Measurements from ENCODE around the gene BSN. TPM values are rescaled to one million over a fixed set of nuclear protein-coding genes. Genes with fewer than 3 reads are reported as not detected.

The BSN gene
- total RNA-seq, 2 experiments from 2014 or later = 0.03 to 0.05 TPM

GRCh38 chr3:49707113-49707480 is 152.8 kb downstream of the BSN start:
- CTCF ChIA-PET = no interaction called here
- H3K4me3 Mint-ChIP-seq = no peak overlapping the region
- H3K27me3 Mint-ChIP-seq = no peaks in the 10 kb centered on the region
- peaks cover 6% of the 10 kb centered on the region for H3K36me3 Mint-ChIP-seq (ENCODE audit: low read depth)
- no peaks in the 10 kb centered on the region for H3K9me3 Mint-ChIP-seq
- no peak for DNase-seq
- POLR2A ChIA-PET = interaction anchor here (1.4 kb wide), 1 partner anchor 10 kb away, joined by 5 read pairs; no protein-coding TSS in a partner anchor
- no peak overlapping the region for H3K27ac Mint-ChIP-seq
- H3K4me1 Mint-ChIP-seq = peaks cover 8% of the 10 kb centered on the region

GRCh38 chr3:49709852-49710251 is 155.6 kb downstream of the BSN start:
- POLR2A ChIA-PET = no interaction called here
- no peak overlapping the region for H3K4me3 Mint-ChIP-seq
- CTCF ChIA-PET = no interaction called here
- H3K4me1 Mint-ChIP-seq = peaks cover 18% of the 10 kb centered on the region
- H3K27me3 Mint-ChIP-seq = no peaks in the 10 kb centered on the region
- no peak for DNase-seq
- no peaks in the 10 kb centered on the region for H3K9me3 Mint-ChIP-seq
- H3K27ac Mint-ChIP-seq = no peak overlapping the region
- peaks cover 3% of the 10 kb centered on the region for H3K36me3 Mint-ChIP-seq (ENCODE audit: low read depth)

- POLR2A ChIA-PET = interaction anchor here (1.5 to 1.7 kb wide), 2 partner anchors 10 to 12 kb away, joined by 4 to 6 read pairs; partner anchors contain the start of gene GMPPB
- Mint-ChIP-seq H3K27ac (no peak overlapping the region), H3K27me3 (no peaks in the 10 kb centered on the region), H3K4me1 (peaks cover 18% of the 10 kb centered on the region), H3K4me3 (no peak overlapping the region), H3K36me3 (ENCODE audit: low read depth) (peaks cover 3% of the 10 kb centered on the region), H3K9me3 (no peaks in the 10 kb centered on the region)
- DNase-seq = no peak
- CTCF ChIA-PET = no interaction called here
Measured at GRCh38 chr3:49711489-49711888, 157.2 kb downstream of the BSN start.

GRCh38 chr3:49712166-49712565 is 157.9 kb downstream of the BSN start:
- H3K27me3 Mint-ChIP-seq = no peaks in the 10 kb centered on the region
- H3K27ac Mint-ChIP-seq = no peak overlapping the region
- peaks cover 3% of the 10 kb centered on the region for H3K36me3 Mint-ChIP-seq (ENCODE audit: low read depth)
- POLR2A ChIA-PET = interaction anchor here (1.1 to 1.7 kb wide), 4 partner anchors 9 to 74 kb away, joined by 4 to 6 read pairs (median 4); partner anchors contain the start of genes GMPPB and IP6K1
- H3K4me3 Mint-ChIP-seq = no peak overlapping the region
- H3K9me3 Mint-ChIP-seq = no peaks in the 10 kb centered on the region
- H3K4me1 Mint-ChIP-seq = peaks cover 18% of the 10 kb centered on the region
- DNase-seq = no peak
- CTCF ChIA-PET = interaction anchor here (0.5 to 1.1 kb wide), 2 partner anchors 40 to 172 kb away, joined by 4 to 5 read pairs; no protein-coding TSS in a partner anchor

GRCh38 chr3:49712631-49713317 is 158.5 kb downstream of the BSN start:
- ChIA-PET CTCF (interaction anchor here (0.5 to 1.1 kb wide), 3 partner anchors 21 to 173 kb away, joined by 3 to 5 read pairs (median 4); no protein-coding TSS in a partner anchor), POLR2A (interaction anchor here (0.6 to 1.7 kb wide), 6 partner anchors 8 to 442 kb away, joined by 3 to 7 read pairs (median 4); partner anchors contain the start of genes GMPPB and IP6K1)
- Mint-ChIP-seq H3K9me3 (no peaks in the 10 kb centered on the region), H3K4me3 (no peak overlapping the region), H3K36me3 (ENCODE audit: low read depth) (peaks cover 5% of the 10 kb centered on the region), H3K27ac (no peak overlapping the region), H3K27me3 (no peaks in the 10 kb centered on the region), H3K4me1 (peaks cover 22% of the 10 kb centered on the region)
- no peak for DNase-seq

- peaks cover 23% of the 10 kb centered on the region for H3K4me1 Mint-ChIP-seq
- no peaks in the 10 kb centered on the region for H3K9me3 Mint-ChIP-seq
- CTCF ChIA-PET = interaction anchor here (1.1 kb wide), 1 partner anchor 174 kb away, joined by 4 read pairs; no protein-coding TSS in a partner anchor
- DNase-seq = no peak
- POLR2A ChIA-PET = interaction anchor here (0.6 to 1.5 kb wide), 3 partner anchors 10 to 443 kb away, joined by 3 to 7 read pairs (median 4); partner anchors contain the start of genes GMPPB and IP6K1
- no peak overlapping the region for H3K27ac Mint-ChIP-seq
- no peak overlapping the region for H3K4me3 Mint-ChIP-seq
- no peaks in the 10 kb centered on the region for H3K27me3 Mint-ChIP-seq
- H3K36me3 Mint-ChIP-seq (ENCODE audit: low read depth) = peaks cover 6% of the 10 kb centered on the region
Measured at GRCh38 chr3:49713336-49714105, 159.2 kb downstream of the BSN start.

DNA sequence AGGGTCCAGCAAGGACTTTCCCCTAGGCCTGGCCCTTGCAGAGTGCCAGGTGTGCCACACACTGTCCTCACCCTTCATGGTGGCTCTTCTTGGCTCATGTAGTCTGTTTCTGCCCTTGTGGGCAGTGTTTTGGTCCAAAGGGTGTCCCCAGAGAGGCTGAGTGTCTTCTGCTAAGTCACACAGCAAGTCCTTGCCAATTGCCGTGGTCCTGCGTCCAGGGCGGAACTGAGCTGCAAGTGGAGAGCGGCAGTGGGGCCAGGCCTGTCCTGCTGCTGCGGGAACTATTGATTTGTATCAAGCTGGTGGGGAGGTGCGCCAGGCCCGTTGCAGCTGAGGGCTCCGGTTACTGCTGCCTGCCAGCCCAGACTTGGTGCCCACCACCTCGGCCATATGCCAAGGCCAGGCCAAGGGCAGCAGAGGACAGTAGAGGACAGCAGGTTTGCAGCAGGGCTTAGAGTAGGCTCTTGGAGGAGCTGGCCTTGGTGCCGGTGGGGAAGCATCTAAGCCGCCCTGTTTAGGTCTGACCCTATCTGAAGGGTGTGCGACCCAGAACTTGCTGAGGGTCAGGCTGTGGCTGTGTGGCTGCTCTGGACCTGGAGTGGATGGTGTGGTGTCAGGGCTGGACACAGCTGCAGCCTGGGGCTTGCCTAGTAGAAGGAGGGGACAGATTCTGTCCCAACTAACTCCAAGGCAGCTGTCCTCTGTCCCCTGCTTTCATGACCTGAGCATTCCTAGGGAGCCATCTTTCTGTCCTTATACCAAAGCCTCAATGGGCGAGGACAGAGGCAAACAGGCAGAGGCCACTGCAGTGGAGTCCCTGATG is 160.7 kb downstream of the BSN start:
- peaks cover 37% of the 10 kb centered on the region for H3K4me1 Mint-ChIP-seq
- ChIA-PET CTCF (no interaction called here), POLR2A (no interaction called here)
- no peaks in the 10 kb centered on the region for H3K27me3 Mint-ChIP-seq
- no peak overlapping the region for H3K4me3 Mint-ChIP-seq
- DNase-seq = no peak
- H3K9me3 Mint-ChIP-seq = no peaks in the 10 kb centered on the region
- peaks cover 13% of the 10 kb centered on the region for H3K36me3 Mint-ChIP-seq (ENCODE audit: low read depth)
- H3K27ac Mint-ChIP-seq = no peak overlapping the region

GRCh38 chr3:49715611-49716121 is 161.4 kb downstream of the BSN start:
- peaks cover 20% of the 10 kb centered on the region for H3K36me3 Mint-ChIP-seq (ENCODE audit: low read depth)
- ChIA-PET CTCF (no interaction called here), POLR2A (no interaction called here)
- no peak overlapping the region for H3K27ac Mint-ChIP-seq
- H3K4me1 Mint-ChIP-seq = peaks cover 42% of the 10 kb centered on the region
- no peaks in the 10 kb centered on the region for H3K9me3 Mint-ChIP-seq
- no peaks in the 10 kb centered on the region for H3K27me3 Mint-ChIP-seq
- DNase-seq = no peak
- no peak overlapping the region for H3K4me3 Mint-ChIP-seq

GRCh38 chr3:49716169-49716568 is 161.9 kb downstream of the BSN start:
- ChIA-PET CTCF (no interaction called here), POLR2A (no interaction called here)
- H3K27ac Mint-ChIP-seq = no peak overlapping the region
- no peak for DNase-seq
- no peaks in the 10 kb centered on the region for H3K27me3 Mint-ChIP-seq
- H3K36me3 Mint-ChIP-seq (ENCODE audit: low read depth) = peaks cover 25% of the 10 kb centered on the region
- H3K4me3 Mint-ChIP-seq = no peak overlapping the region
- H3K9me3 Mint-ChIP-seq = no peaks in the 10 kb centered on the region
- peaks cover 46% of the 10 kb centered on the region for H3K4me1 Mint-ChIP-seq

DNA sequence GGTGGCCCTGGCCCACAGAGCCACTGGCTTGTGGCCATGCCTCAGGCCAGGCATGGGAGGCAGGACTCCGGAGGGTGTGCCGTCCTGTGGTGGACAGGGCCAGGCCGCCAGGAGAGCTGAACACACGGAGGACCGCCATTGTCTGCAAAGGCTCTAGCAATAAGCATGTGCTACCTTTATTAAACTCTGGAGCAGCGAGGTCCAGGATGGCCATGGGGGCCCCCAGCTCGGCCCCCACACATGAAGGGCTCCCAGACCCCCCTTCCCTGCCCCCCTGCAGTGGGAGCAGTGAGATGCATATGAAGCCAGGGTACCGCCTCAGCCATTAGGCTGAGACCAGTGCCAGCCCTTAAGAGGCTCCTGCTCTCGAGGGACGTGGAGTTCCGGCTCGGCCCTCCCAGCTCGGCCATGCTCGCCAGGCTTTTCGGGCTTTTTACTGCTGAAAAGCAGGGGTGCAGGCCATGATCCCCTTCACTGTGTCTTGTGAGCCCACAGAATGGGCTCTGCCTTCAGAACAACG is 162.5 kb downstream of the BSN start:
- H3K27me3 Mint-ChIP-seq = no peaks in the 10 kb centered on the region
- no peak for DNase-seq
- POLR2A ChIA-PET = interaction anchor here (1.3 kb wide), 1 partner anchor 9 kb away, joined by 5 read pairs; no protein-coding TSS in a partner anchor

DNA sequence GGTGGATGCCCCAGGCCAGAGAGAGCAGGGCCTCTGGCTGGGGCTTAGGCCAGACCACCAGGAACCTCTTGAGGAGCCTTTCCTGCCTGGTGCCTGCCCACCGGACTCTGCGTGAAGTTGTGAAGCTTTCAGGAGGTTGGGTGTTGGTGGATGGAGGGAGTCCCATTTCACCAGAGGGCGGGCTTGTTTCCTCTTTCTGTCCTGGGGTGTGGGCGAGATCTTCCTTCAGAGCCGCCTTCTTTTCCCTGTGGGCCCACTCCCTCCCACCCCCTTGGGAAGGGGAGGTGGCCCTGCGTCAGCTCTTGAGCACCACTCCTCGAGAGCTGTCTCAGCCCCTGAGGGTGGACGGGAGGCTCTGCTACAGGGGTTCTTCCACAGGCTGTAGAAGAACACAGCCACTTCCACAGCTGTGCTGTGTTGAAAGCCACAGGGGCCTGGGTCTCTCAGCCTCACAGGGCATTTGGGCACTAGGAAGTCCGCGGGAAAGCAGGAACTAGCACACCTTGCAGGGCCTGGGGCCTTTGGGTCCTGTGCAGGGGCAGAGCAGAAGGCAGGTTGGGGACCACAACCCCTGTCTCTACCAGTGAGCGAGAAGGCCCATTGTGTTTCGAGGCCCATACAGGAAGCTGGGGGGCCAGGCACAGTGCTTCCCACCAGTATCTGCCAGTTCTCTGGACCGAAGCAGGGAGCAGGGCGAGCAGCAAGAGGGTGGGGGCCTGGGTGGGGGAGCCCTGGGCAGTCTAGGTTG is 163.1 kb downstream of the BSN start:
- no peaks in the 10 kb centered on the region for H3K9me3 Mint-ChIP-seq
- H3K4me3 Mint-ChIP-seq = no peak overlapping the region
- no peaks in the 10 kb centered on the region for H3K27me3 Mint-ChIP-seq
- CTCF ChIA-PET = no interaction called here
- no peak overlapping the region for H3K27ac Mint-ChIP-seq
- no peak for DNase-seq
- peaks cover 31% of the 10 kb centered on the region for H3K36me3 Mint-ChIP-seq (ENCODE audit: low read depth)
- POLR2A ChIA-PET = interaction anchor here (1.3 to 2.2 kb wide), 2 partner anchors 9 to 17 kb away, joined by 5 to 6 read pairs; no protein-coding TSS in a partner anchor
- H3K4me1 Mint-ChIP-seq = peaks cover 43% of the 10 kb centered on the region

More for the DNA sequence above, 162.5 kb downstream of the BSN start:
- H3K27ac Mint-ChIP-seq = no peak overlapping the region
- CTCF ChIA-PET = no interaction called here
- peaks cover 43% of the 10 kb centered on the region for H3K4me1 Mint-ChIP-seq
- H3K9me3 Mint-ChIP-seq = no peaks in the 10 kb centered on the region
- peaks cover 29% of the 10 kb centered on the region for H3K36me3 Mint-ChIP-seq (ENCODE audit: low read depth)
- H3K4me3 Mint-ChIP-seq = no peak overlapping the region
